NCI-H1694 treated with DMSO at 0.1 percent for 48 hours (cell line): Measurements from ENCODE around the gene EPB41L4B.
"Not testable (repeated sequence)": the region's sequence is repeated elsewhere in the genome, so short reads cannot be mapped to it uniquely, and the experiment has no call there.

ENCODE experiments used
- DNase-seq: peaks from one replicate; lab custom pipeline; 2025; lab: John Stamatoyannopoulos, UW

The EPB41L4B gene

DNA sequence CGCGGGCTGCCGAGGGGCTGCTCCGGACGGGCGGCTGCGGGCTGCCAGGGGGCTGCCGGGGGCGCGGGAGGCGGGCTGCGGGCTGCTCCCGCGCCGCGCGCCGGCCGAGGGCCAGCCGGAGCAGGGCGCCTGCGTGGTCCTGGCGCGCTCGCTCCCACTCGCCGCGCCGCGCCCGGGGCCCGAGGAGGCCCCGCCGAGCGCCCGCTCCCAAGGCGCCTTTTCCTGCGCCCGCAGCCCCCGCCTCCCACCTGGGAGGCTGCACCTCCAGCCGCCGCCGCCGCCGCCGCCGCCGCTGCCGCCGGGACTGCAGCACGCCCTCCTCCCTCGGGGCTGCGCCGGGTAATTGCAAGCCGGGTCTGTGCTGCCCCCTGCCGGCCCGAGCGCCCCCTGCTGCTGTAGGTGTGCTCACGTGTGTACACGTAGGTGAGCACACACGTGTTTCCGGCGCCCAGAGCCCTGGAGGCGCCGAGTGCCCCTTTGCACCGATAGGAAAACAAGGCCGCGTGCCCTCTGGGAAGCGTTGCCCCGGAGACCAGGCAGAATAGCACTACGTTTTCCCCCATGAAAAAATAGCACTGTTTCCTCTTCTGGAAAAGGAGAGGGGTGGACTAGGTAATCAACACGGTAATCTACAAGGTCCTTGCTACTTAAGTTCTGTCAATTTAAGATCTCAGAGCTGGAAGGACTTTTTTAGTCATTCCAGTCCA is at the start of gene EPB41L4B:
Gene EPB41L4B (minus strand): TSS at position 318 of the 707 bp plus-strand sequence. CDS start 613 bp downstream, outside the sequence.
- DNase-seq, result peak; percentile 45

DNA sequence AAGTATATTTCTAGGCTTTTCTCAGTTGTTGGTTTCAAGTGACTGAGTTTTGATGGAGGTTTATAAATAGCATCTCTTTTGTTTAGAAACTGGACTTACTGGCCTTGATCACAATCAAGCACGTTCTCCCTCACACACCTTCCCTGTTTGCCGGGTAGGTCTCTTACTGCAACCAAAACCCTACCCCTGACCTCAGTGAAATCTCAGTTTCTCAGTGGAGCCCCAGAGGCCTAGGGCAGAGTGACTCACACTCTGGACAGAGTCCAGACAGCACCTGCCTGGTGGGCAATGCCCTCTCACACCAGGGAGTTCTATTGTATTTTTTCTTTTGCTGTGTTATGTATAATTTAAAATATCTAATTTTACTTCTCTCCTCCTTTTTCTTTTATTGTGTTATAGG is 48.4 kb upstream of the EPB41L4B start:
- DNase-seq, result no peak

DNA sequence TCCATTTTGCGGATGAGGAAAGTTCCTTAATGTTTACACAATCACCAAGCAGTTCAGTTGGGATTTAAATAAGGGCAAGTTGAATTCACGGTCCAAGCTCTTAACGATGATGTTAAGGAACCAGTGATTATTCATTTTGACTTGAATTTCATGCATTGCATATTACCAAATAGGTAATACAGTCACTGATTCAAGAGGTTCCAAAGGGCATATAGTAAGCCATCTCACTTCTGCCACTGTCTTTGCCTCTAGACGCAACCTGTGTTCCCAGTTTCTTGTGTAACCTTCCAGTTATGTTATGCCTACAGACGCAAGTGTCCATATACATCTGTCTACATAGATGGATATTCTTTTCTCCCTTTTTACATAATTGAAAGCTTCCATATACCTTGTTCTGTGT is 39.9 kb upstream of the EPB41L4B start:
- no peak for DNase-seq

DNA sequence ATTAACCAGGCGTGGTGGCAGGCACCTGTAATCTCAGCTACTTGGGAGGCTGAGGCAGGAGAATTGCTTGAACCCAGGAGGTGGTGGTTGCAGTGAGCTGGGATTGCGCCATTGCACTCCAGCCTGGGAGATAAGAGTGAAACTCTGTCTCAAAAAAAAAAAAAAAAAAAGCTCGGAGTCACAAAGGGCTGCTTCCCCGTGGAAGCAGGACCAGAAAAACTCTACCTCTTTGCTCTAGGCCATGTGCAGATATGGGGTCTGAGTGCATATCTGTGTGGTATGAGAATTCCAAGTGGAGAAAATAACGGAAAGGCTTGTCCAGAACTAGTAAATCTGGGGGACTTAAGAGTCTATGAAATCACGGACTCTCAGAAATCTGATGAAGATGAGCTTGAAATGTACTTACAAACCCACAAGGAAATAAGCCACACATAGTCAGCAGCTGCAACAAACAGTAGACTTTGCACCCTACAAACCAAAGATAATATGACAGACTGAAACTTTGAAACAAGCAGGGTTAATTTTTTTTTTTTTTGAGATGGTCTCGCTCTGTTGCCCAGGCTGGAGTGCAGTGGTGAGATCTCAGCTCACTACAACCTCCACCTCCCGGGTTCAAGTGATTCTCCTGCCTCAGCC is 38.2 kb upstream of the EPB41L4B start:
- DNase-seq, result not testable (repeated sequence)

DNA sequence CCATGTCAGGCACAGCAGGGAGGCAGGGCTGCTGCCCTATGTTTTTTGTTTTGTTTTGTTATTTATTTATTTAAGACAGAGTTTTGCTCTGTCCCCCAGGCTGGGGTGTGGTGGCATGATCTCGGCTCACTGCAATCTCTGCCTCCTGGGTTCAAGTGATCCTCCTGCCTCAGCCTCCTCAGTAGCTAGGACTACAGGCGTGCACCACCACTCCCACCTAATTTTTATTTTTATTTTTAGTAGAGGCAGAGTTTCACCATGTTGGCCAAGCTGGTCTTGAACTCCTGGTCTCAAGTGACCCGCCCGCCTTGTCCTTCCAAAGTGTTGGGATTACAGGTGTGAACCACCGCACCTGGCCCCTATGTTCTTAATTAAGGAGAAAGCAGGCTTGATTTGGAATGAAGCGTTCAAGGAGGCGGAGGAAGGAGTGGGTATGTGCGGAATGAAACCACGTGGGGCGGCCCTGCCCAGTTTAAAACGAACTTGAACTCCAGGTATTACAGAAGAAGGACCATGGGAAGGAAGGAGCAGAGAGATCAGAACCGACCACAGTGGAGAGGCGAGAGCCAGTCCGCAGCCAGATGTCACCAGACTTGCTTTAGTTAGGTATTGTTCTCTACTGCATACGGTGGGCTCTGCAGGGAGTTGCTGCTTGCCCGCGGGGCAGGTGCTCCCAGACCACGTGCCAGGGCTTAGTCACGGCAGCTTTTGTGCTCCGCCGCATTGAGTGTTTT is 34.9 kb upstream of the EPB41L4B start:
- no peak for DNase-seq

DNA sequence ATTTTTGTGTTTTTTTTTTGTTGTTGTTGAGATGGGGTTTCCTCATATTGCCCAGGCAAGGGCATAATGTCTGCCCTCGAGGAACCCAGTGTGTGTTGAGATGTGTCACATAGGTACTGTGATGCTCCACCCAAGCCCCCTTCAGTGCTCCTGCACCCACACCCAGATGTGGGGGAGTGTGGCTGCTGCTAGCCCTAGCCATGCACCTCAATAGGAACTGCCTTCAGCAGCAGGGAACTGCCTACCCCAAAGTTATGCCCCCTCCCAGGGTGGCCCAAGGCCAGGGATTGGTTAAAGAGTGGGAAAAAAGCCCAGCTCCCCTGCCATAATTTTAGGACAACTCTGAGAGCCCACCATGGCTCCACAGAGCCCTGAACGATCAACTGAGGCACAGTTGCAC is 33.3 kb upstream of the EPB41L4B start:
- no peak for DNase-seq

DNA sequence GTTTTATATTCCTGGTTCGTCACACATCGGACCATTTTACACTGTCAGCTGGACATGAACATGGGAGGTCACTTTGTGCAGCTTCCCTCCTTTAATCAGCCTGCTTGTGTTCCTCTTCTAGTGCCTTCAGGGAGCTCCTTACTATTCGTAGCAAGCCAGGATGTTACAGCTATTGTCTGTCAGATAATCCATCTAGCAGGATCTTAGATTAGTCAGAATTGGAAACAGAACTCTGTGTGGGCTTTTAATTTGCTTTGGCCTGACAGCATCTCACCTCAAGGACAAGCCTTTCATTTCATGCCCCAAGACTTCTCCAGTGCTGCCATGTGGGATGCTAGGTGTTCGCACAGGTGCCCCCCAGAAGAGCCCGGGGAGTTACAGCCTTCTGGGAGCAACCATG is 30.2 kb upstream of the EPB41L4B start:
- no peak for DNase-seq

DNA sequence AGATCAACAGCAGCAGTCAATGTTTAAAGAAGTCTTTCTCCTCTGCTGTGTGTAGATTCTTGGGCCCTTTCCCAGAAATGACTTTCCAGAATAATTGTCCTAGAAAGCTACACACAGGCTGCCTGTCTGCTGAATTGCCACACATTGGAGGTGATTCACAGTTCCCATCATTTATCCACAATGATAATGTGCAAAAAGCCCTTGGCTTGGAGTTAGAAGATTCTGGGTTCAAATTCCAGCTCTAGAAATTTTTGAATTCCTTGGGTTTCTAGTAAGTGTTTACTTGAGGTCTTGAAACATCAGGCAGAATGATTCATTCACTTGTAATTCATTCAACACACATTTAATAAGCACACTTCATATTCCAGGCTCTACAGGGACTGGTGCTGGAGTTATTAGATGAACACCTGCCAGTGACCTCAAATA is 28.6 kb upstream of the EPB41L4B start:
- DNase-seq, result no peak

DNA sequence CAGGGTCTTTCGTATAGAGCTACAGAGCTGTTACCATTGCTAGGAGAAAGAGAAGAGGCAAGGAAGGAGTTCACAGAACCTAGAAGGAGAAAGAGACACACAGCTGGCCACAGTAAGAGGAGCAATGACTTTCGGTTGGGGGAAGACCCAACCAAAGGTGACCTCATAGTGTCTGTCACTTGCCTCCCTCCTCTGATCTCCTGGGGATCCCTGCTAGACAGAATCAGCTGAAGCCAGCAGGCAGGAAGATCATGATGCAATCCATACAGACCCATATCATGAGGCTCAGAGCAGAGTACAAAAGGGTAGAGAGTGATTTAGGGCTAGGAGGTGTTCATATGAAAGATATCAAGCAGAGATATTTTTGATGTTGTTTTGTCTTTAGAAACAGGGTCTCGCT is 26.0 kb upstream of the EPB41L4B start:
- DNase-seq, result no peak

DNA sequence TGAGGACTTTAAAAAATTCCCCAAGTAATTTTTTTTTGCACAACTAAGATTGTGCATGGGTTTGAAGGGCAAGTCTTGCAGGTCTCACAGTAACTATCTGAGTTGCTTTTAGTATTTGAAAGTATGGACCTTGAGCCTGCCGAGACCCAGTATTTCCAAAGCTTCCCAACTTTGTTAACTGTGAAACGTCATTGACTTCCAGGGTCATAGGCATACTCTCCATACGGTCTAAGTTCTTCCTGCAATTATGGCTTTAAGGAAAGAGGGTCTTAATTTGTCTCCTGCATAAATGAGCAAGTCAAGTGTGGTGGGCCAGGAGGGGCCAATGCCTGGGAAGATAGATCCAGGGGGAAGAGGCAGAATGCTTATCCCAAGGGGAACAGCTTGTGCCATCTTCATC is 24.0 kb upstream of the EPB41L4B start:
- DNase-seq, result no peak

DNA sequence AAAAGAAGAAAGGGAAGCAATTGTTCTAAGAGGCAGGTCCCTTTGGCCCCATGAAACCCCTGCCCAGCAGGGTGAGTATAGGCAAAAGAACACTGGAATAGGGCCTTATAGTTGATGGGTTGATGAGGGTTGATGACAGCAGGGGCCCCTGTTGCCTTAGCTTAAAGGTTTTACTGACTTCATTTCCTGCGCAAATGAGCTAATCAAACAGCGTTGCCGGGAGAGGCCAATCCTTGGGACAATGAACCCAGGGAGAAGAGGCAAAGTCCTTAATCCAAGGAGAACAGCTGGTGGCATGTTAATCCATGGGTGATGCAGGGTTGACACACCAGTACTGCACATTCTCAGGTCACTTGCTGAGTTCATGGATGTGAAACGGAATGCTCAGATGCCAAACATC is 22.0 kb upstream of the EPB41L4B start:
- DNase-seq, result no peak

DNA sequence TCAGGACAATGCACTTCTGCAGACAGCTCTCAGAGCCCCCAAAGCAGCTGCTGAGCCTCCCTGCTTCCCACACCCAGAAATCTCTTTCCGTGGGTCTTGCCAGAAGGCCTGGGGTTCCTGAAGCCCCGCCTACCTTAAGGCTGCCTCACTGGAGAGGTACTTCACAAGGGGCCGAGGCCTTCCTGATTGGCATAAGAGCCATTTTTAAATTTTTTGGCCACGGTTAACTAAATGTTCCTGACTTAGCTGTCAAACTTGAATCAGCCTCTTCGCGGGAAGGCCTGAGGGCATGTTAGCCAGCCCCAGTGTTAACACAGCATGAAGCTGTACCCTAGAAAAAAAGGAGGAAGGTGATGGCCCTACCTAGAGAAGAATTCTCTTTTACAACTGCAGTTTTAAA is 20.7 kb upstream of the EPB41L4B start:
- no peak for DNase-seq

DNA sequence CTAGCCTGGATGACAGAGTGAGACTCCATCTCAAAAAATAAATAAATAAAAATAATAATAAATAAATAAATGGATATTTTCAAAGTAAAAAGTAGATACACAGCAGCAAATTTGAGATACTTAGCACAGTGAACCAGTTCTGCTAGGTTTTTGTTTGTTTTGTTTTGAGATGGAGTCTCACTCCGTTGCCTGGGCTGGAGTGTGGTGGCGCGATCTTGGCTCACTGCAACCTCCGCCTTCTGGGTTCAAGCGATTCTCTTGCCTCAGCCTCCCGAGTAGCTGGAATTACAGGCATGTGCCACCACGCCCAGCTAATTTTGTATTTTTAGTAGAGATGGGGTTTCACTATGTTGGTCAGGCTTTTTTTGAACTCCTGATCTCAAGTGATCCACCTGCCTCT is 20.1 kb upstream of the EPB41L4B start:
- not testable (repeated sequence) for DNase-seq

DNA sequence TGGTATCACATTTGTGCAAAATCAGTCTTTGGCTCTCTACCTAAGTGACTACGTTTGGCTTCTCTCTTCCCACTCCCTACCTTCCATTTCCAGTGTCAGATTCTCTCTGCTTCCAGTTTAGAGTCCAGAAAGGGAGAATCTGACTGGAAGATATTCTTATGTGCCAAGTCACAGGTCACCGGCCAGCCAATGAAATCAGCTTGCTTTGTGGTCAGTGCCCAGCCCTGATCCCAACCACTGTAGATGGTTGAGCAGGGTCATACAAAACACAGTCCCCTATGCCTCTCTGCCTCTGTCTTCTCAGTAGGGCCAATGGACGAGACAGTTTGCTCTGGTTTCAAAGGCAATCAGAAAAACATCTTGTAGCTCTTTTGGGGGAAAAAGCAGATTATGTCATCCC is 15.6 kb upstream of the EPB41L4B start:
- DNase-seq, result no peak

DNA sequence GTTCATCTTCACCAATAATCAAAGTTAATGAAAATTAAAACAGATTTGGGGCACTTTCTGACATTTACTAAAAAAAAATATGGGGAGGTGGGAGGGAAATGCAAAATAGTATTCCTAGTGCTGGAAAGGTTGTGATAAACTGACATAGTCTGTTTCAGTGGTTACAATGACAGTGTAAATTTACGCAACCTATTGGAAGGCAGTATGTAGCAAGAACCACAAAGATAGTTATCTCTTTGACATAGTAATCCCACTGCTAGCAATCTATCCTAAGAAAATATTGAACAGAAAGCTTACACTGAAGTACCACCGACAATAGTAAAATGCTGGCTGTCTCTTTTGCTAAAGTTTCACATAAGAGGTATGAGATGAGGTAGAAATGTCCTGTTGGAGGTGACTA is 15.1 kb upstream of the EPB41L4B start:
- DNase-seq, result no peak

DNA sequence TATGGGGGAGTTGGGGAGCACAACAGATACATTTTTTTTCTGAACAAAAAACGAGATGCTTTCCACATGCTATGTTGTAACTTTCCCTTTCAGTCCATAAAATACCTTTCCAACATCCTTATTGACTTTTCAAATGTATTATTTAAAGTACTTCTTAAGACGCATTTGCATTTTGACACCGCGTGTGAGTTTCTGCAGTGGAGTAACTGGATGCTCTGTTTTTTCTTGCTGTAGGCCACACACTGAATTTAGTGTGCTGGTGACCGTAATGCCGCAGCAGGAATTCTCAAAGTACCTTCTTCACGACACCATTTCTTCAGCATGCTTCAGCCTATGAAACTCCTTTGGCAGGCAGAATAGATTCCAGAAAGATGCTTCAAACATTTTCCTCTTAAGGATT is 14.3 kb upstream of the EPB41L4B start:
- DNase-seq, result no peak

DNA sequence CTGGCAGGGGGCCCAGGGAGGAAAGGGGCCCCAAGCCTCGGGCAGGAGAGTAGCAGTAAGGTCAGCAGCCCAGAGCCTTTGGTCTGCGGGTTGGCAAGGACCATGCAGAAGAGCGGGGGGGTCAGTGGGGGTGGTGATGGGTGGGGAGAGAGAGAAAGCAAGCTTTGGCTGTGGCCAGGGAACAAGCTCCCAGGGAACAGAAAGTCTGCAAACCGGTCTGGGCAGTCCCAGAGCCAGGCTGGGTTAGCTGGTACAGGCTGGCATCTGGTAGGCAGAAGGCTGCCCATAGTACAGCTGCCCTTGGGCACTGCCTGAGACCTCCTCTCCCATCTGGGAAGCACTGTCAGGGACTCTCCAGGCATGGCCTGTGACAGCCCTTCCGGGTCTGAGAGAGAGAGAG is 10.5 kb upstream of the EPB41L4B start:
- DNase-seq, result no peak

DNA sequence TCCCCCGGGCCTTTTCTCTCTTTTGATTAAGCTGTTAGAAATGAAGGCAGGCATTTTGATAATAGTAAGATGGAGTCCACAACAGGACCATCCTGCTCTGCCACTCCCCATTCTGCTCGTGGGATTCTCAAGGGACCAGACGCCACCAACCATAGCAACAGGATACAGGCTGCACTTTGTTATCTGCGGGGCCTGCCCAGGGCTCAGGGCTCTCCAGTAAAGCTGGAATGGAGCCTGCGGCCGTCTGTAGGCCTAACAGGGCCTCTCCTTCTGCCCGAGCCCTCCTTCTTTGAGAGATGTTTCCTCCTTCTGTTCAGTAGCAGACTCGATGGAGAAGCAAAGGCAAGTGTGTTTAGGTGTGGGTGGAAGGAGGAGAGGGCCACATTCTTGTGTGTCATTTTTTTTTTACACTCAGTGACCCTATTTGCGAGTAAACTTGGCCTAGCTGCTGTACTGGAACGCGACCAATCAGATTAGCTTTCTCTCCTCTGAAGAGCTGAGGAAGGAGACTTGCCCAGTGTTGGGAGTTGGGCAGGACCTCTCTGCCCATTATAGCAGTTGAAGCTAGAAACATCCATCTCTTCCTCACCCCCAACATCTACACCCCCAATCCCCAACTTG is 8.9 kb upstream of the EPB41L4B start:
- DNase-seq, result no peak

DNA sequence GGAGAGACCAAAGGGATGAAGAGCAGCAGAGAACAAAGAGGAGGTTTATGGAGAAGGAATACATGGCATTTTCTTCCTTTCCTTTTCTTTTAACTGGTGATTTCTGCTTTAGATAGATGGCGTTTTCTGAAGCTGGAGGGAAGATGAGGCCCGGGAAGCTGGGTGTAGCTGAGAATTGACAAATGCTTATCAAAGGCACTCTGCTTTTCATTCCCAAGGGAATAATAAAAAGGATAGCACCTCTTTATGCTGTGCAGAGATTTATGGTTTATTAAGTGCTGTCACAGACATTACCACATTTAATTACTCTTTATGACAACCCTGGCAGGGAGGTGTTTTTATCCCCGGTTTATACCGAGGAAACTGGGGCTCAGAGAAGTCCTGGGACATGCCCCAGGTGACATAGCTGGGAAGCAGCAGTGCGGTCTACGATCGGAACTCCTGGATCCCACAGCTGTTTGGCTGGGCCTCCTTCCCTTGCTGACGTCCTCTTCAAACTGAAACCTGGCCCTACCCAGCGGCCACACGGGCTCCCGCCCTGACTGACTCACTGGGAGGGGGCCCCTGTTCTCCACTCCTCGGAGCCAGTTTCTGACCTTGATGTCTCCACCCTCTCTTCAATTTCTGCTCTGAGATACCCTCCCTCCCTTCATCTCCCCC is 8.2 kb upstream of the EPB41L4B start:
- no peak for DNase-seq

DNA sequence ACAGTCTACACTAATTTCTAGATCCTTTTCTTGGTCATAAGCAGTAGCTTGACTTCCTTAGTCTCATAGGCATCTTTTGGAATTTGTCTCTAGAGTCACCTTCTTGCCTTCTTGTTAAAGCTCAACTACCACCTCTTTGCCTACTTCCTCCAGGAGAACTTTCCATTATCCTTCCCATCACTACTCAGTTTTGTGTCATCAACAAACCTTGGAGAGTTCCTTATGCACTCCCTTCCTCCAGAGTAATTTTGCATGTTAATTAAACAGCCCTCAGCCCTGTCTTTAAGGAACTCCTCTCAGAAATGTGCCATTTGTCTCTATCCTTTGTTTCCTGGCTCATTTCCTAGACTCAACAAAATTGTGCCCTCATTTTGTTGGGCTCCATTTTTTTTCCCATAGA is 4.2 kb upstream of the EPB41L4B start:
- DNase-seq, result no peak

DNA sequence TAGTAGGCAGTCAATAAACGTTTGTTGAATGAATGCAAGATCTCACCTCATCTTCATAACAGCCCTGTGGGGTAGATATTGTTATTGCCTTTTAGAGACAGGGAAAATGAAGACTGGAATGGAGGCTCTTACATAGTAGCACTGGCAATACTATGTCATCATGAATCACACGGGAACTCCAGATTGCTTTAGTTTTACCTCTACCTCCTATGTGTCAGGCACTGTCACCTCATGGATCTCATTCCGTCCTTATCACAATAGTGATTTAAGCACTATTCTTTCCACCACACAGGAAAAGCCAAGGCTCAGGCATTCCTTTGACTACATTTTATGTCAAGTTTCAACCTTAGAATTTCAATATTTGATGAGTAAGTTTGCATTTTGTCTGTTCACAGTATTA is 2.9 kb upstream of the EPB41L4B start:
- DNase-seq, result no peak

DNA sequence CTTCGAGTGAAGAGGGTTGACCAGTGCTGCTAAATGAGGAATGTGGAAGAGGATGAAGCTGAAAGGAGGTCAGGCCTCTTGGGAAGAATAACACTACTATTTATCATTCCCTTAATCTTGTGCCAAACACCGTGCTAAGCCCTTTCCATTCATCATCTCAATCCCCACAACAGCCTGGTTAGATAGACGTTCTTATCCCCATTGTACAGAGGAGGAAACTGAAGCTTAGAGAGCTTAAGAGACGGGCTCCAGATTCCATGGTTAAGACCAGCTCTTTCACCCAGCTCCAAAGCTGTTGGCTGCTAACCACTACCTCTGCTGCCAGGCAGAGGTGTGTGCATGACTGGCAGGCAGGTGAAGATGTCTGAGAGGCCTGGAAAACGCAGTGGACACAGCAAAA is 868 bp upstream of the EPB41L4B start:
- DNase-seq, result no peak
